ENCODE results near the gene PRRC2C. TPM values are rescaled to one million over a fixed set of nuclear protein-coding genes. Genes with fewer than 3 reads are reported as not detected.

Gene PRRC2C
- total RNA-seq, 1 experiment from 2014 or later, result 45.1 TPM

- no peak for DNase-seq (ENCODE audit: low spot score)
These were observed 150.8 kb downstream of the PRRC2C start for GRCh38 chr1:171636141-171636540.

GRCh38 chr1:171637928-171638576 lies 152.7 kb downstream of the PRRC2C start:
- no peak for DNase-seq (ENCODE audit: low spot score)

GRCh38 chr1:171640225-171640624 lies 154.9 kb downstream of the PRRC2C start:
- DNase-seq (ENCODE audit: low spot score), result no peak

- no peak for DNase-seq (ENCODE audit: low spot score)
These were observed 155.9 kb downstream of the PRRC2C start for GRCh38 chr1:171641076-171641864.

- DNase-seq (ENCODE audit: low spot score), result no peak
These were observed 156.9 kb downstream of the PRRC2C start for GRCh38 chr1:171642197-171642596.

Small RNAs within 50 kb of the gene (small RNA-seq; reads per million reads assigned to genes)
- gene CYCSP53, result not detected

Other genes with a start within 250 kb of the PRRC2C start
- gene FMO1, start 237.0 kb upstream of the PRRC2C start, total RNA-seq (2014; rRNA removed; shearing (Covaris generic)), result not detected in 2 replicates
- gene FMO4, start 171.3 kb upstream of the PRRC2C start, total RNA-seq (2014; rRNA removed; shearing (Covaris generic)), result 1.5 TPM in 1 of 2 replicates, not detected in the other
- gene MYOCOS, start 136.7 kb downstream of the PRRC2C start, total RNA-seq (2014; rRNA removed; shearing (Covaris generic)), result not detected in 2 replicates
- not detected in 2 replicates for gene MYOC, start 167.2 kb downstream of the PRRC2C start, total RNA-seq (2014; rRNA removed; shearing (Covaris generic))